ENCODE results near the gene CYP4F11. TPM values are rescaled to one million over a fixed set of nuclear protein-coding genes. Genes with fewer than 3 reads are reported as not detected.

CYP4F11 gene
- total RNA-seq, 4 donors from 2014 or later, result 0.56 to 39.5 (median 7.5) TPM

- WGBS, 2 donors, result 13% methylated on average over 9 to 11 of the region's 11 CpGs
- no peak overlapping the region for H3K27ac ChIP-seq
- H3K9me3 ChIP-seq, result no peaks in the 10 kb centered on the region
- TF ChIP-seq CTCF (IDR thresholded peaks at IDR 0.05) (no peak), POLR2A (IDR thresholded peaks at IDR 0.05) (no peak)
- no peak for DNase-seq
- intact Hi-C loops (cut with DNase I), result no loop called here
- no peak overlapping the region for H3K4me3 ChIP-seq (replicated peaks in 1 of 3)
- H3K4me1 ChIP-seq, result no peaks in the 10 kb centered on the region
- no peaks in the 10 kb centered on the region for H3K36me3 ChIP-seq
- H3K27me3 ChIP-seq, result no peaks in the 10 kb centered on the region
These were observed 62.8 kb downstream of the CYP4F11 start for GRCh38 chr19:15871570-15871969.

- H3K36me3 ChIP-seq, result no peaks in the 10 kb centered on the region
- TF ChIP-seq POLR2A (IDR thresholded peaks at IDR 0.05) (no peak), CTCF (IDR thresholded peaks at IDR 0.05) (no peak)
- DNase-seq, result no peak
- intact Hi-C loops (cut with DNase I), result no loop called here
- WGBS, 2 donors, result 60 to 61% methylated on average over 9 of the region's 9 CpGs
- no peak overlapping the region for H3K27ac ChIP-seq
- no peaks in the 10 kb centered on the region for H3K9me3 ChIP-seq
- no peaks in the 10 kb centered on the region for H3K27me3 ChIP-seq
- H3K4me3 ChIP-seq (replicated peaks in 1 of 3), result no peak overlapping the region
- H3K4me1 ChIP-seq, result no peaks in the 10 kb centered on the region
These were observed 64.5 kb downstream of the CYP4F11 start for GRCh38 chr19:15869873-15870272.

GRCh38 chr19:15869109-15869555 is 65.2 kb downstream of the CYP4F11 start:
- no peaks in the 10 kb centered on the region for H3K27me3 ChIP-seq
- intact Hi-C loops (cut with DNase I), result no loop called here
- no peaks in the 10 kb centered on the region for H3K4me1 ChIP-seq
- no peak overlapping the region for H3K27ac ChIP-seq
- no peak overlapping the region for H3K4me3 ChIP-seq (replicated peaks in 1 of 3)
- DNase-seq, result peak; percentile 2 to 12
- no peak for TF ChIP-seq POLR2A (IDR thresholded peaks at IDR 0.05)
- TF ChIP-seq CTCF (IDR thresholded peaks at IDR 0.05), result peak in 3 of 6 experiments; percentile 29 to 45 (median 38)
- WGBS, 2 donors, result 0% methylated on average over 3 of the region's 3 CpGs
- no peaks in the 10 kb centered on the region for H3K36me3 ChIP-seq
- no peaks in the 10 kb centered on the region for H3K9me3 ChIP-seq

GRCh38 chr19:15866636-15867035 is 67.7 kb downstream of the CYP4F11 start:
- TF ChIP-seq CTCF (IDR thresholded peaks at IDR 0.05) (no peak), POLR2A (IDR thresholded peaks at IDR 0.05) (no peak)
- intact Hi-C loops (cut with DNase I), result no loop called here
- WGBS, 2 donors, result 69 to 73% methylated on average over 5 of the region's 5 CpGs
- no peaks in the 10 kb centered on the region for H3K4me1 ChIP-seq
- no peak overlapping the region for H3K4me3 ChIP-seq (replicated peaks in 1 of 3)
- no peak overlapping the region for H3K27ac ChIP-seq
- H3K9me3 ChIP-seq, result no peaks in the 10 kb centered on the region
- no peak for DNase-seq
- no peaks in the 10 kb centered on the region for H3K36me3 ChIP-seq
- no peaks in the 10 kb centered on the region for H3K27me3 ChIP-seq

- Histone ChIP-seq H3K27me3 (no peaks in the 10 kb centered on the region), H3K27ac (no peak overlapping the region), H3K36me3 (no peaks in the 10 kb centered on the region), H3K4me1 (no peaks in the 10 kb centered on the region), H3K4me3 (replicated peaks in 1 of 3) (no peak overlapping the region), H3K9me3 (no peaks in the 10 kb centered on the region)
- 42 to 48% methylated on average over 5 of the region's 5 CpGs for WGBS, 2 donors
- TF ChIP-seq POLR2A (IDR thresholded peaks at IDR 0.05), result no peak
- intact Hi-C loops (cut with DNase I), result no loop called here
- no peak for DNase-seq
These were observed 69.5 kb downstream of the CYP4F11 start for GRCh38 chr19:15864824-15865223.

GRCh38 chr19:15863272-15863671 is 71.1 kb downstream of the CYP4F11 start:
- Histone ChIP-seq H3K4me3 (replicated peaks in 1 of 3) (no peak overlapping the region), H3K4me1 (no peaks in the 10 kb centered on the region), H3K27ac (no peak overlapping the region), H3K9me3 (no peaks in the 10 kb centered on the region), H3K36me3 (no peaks in the 10 kb centered on the region), H3K27me3 (no peaks in the 10 kb centered on the region)
- no peak for DNase-seq
- intact Hi-C loops (cut with DNase I), result no loop called here
- 70 to 82% methylated on average over 8 of the region's 8 CpGs for WGBS, 2 donors
- TF ChIP-seq CTCF (IDR thresholded peaks at IDR 0.05), result no peak
- TF ChIP-seq POLR2A (IDR thresholded peaks at IDR 0.05), result no peak
